Nephron (organoid): ENCODE measurements around the gene SNX27.
"Not testable (repeated sequence)": the region's sequence is repeated elsewhere in the genome, so short reads cannot be mapped to it uniquely, and the experiment has no call there.

Experiments
- H3K27ac Mint-ChIP-seq, 3 experiments: 2 replicates each; pipeline ENCODE4 v1.8.0; 2020; ENCODE audit warnings: mixed read lengths in 3 of 3, mild to moderate bottlenecking in 2 of 3, moderate library complexity in 1 of 3
- H3K27me3 Mint-ChIP-seq: 2 replicates; pipeline ENCODE4 v1.8.0; 2021; ENCODE audit warnings: low read depth, mild to moderate bottlenecking, moderate library complexity, mixed read lengths
- H3K36me3 Mint-ChIP-seq: 2 replicates; pipeline ENCODE4 v1.8.0; 2020; ENCODE audit warnings: low read depth, mixed read lengths
- H3K4me1 Mint-ChIP-seq: 2 replicates; pipeline ENCODE4 v1.8.0; 2020; ENCODE audit warnings: mixed read lengths
- H3K4me3 Mint-ChIP-seq, 3 experiments: 2 replicates each; pipeline ENCODE4 v1.8.0; 2020; ENCODE audit warnings: mild to moderate bottlenecking in 3 of 3, mixed read lengths in 3 of 3, moderate library complexity in 2 of 3
- H3K9me3 Mint-ChIP-seq: 2 replicates; pipeline ENCODE4 v1.8.0; 2020; ENCODE audit warnings: mixed read lengths
- CTCF ChIP-seq, 3 experiments: fragments of 200-600 bp; sonication (generic); IDR thresholded peaks; one replicate each; pipeline ENCODE4 v1.5.0; 2021; ENCODE audit warnings: antibody characterized with exemption in 3 of 3; ENCODE audit not compliant: unreplicated experiment in 3 of 3

SNX27 gene

GRCh38 chr1:151644001-151644400 lies 32.2 kb downstream of the SNX27 start:
- H3K9me3 Mint-ChIP-seq = peaks cover 9% of the 10 kb centered on the region
- H3K4me3 Mint-ChIP-seq = no peak overlapping the region
- no peaks in the 10 kb centered on the region for H3K27me3 Mint-ChIP-seq
- TF ChIP-seq CTCF (IDR thresholded peaks at IDR 0.05; ENCODE audit: unreplicated experiment in 3 of 3) = no peak
- peaks cover 6% of the 10 kb centered on the region for H3K4me1 Mint-ChIP-seq
- H3K27ac Mint-ChIP-seq = no peak overlapping the region
- H3K36me3 Mint-ChIP-seq = peaks cover 57% of the 10 kb centered on the region

- Mint-ChIP-seq H3K9me3 (peaks cover 25% of the 10 kb centered on the region), H3K4me1 (no peaks in the 10 kb centered on the region), H3K27me3 (no peaks in the 10 kb centered on the region), H3K36me3 (peaks cover 75% of the 10 kb centered on the region), H3K27ac (no peak overlapping the region), H3K4me3 (no peak overlapping the region)
- TF ChIP-seq CTCF (IDR thresholded peaks at IDR 0.05; ENCODE audit: unreplicated experiment in 3 of 3) = no peak
Observed at GRCh38 chr1:151653397-151653796, 41.5 kb downstream of the SNX27 start.

- H3K4me3 Mint-ChIP-seq = no peak overlapping the region
- peaks cover 25% of the 10 kb centered on the region for H3K9me3 Mint-ChIP-seq
- TF ChIP-seq CTCF (IDR thresholded peaks at IDR 0.05; ENCODE audit: unreplicated experiment in 3 of 3) = no peak
- no peaks in the 10 kb centered on the region for H3K27me3 Mint-ChIP-seq
- no peaks in the 10 kb centered on the region for H3K4me1 Mint-ChIP-seq
- H3K27ac Mint-ChIP-seq = no peak overlapping the region
- H3K36me3 Mint-ChIP-seq = peaks cover 71% of the 10 kb centered on the region
Observed at GRCh38 chr1:151655371-151655770, 43.5 kb downstream of the SNX27 start.

GRCh38 chr1:151661751-151662150 lies 49.9 kb downstream of the SNX27 start:
- TF ChIP-seq CTCF (IDR thresholded peaks at IDR 0.05; ENCODE audit: unreplicated experiment in 3 of 3) = no peak
- no peak overlapping the region for H3K27ac Mint-ChIP-seq
- no peaks in the 10 kb centered on the region for H3K4me1 Mint-ChIP-seq

GRCh38 chr1:151668090-151668489 lies 56.2 kb downstream of the SNX27 start:
- Mint-ChIP-seq H3K4me3 (no peak overlapping the region), H3K27me3 (no peaks in the 10 kb centered on the region), H3K27ac (no peak overlapping the region), H3K36me3 (peaks cover 77% of the 10 kb centered on the region), H3K4me1 (no peaks in the 10 kb centered on the region), H3K9me3 (peaks cover 20% of the 10 kb centered on the region)
- TF ChIP-seq CTCF (IDR thresholded peaks at IDR 0.05; ENCODE audit: unreplicated experiment in 3 of 3) = no peak

More at GRCh38 chr1:151661751-151662150, 49.9 kb downstream of the SNX27 start:
- Mint-ChIP-seq H3K36me3 (peaks cover 63% of the 10 kb centered on the region), H3K9me3 (no peaks in the 10 kb centered on the region), H3K4me3 (no peak overlapping the region), H3K27me3 (no peaks in the 10 kb centered on the region)

GRCh38 chr1:151670036-151670675 lies 58.3 kb downstream of the SNX27 start:
- Mint-ChIP-seq H3K36me3 (peaks cover 84% of the 10 kb centered on the region), H3K9me3 (peaks cover 20% of the 10 kb centered on the region)
- H3K27me3 Mint-ChIP-seq, H3K27ac Mint-ChIP-seq, H3K4me3 Mint-ChIP-seq, H3K4me1 Mint-ChIP-seq: not testable (repeated sequence)
